ENCODE data around the gene KLHL2. TPM values are rescaled to one million over a fixed set of nuclear protein-coding genes. Genes with fewer than 3 reads are reported as not detected.

Gene KLHL2
- total RNA-seq, 1 donor: 16.4 TPM

GRCh38 chr4:165191814-165192499 lies 15.4 kb upstream of the KLHL2 start:
- no peak for TF ChIP-seq CTCF (IDR thresholded peaks at IDR 0.05; ENCODE audit: insufficient read depth, low read depth, low read length)
- no peak overlapping the region for H3K4me3 ChIP-seq (ENCODE audit: low read depth, low read length)

DNA sequence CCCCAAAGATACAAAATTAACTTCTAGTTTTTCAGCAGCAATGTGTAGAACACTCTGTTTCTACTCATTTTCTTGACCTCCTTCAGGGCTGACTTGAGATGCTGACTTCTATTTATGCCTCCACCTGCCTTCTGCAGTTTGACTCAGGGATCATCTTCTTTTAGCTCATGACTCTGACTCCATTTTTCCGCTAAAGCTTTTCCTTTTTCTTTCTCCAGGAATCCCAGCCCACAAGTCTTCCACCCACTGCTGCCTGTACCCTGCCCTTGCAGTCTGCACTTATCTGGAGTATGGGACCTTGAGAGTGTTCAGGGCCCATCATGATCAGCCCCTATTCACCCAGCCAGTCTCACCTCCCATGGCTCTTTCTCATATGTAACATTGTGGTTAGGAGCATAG lies 14.9 kb upstream of the KLHL2 start:
- no peak for DNase-seq (ENCODE audit: low read depth)
- no peak overlapping the region for H3K4me3 ChIP-seq (ENCODE audit: low read depth, low read length)
- TF ChIP-seq CTCF (IDR thresholded peaks at IDR 0.05; ENCODE audit: insufficient read depth, low read depth, low read length): no peak

More at GRCh38 chr4:165191814-165192499, 15.4 kb upstream of the KLHL2 start:
- no peak for DNase-seq (ENCODE audit: low read depth)

DNA sequence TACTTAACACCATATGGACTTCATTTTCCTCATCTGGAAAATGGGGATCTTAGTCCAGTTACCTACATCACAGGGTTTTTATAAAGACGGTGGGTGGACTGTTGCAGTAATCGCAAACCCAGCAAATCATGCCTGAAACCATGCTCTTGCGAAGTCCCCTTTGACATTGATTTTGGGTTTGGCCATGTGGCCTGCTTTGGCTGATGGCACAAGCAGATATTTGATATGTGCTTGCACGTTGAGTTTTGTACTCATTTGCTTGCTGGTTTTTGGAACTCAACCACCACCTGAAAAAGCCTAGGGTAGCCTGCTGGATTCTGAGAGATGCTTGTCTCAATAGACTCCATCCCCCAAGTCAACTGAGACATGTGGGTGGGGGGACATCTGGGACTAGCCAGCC lies 14.4 kb upstream of the KLHL2 start:
- DNase-seq (ENCODE audit: low read depth): no peak
- H3K4me3 ChIP-seq (ENCODE audit: low read depth, low read length): no peak overlapping the region
- no peak for TF ChIP-seq CTCF (IDR thresholded peaks at IDR 0.05; ENCODE audit: insufficient read depth, low read depth, low read length)

DNA sequence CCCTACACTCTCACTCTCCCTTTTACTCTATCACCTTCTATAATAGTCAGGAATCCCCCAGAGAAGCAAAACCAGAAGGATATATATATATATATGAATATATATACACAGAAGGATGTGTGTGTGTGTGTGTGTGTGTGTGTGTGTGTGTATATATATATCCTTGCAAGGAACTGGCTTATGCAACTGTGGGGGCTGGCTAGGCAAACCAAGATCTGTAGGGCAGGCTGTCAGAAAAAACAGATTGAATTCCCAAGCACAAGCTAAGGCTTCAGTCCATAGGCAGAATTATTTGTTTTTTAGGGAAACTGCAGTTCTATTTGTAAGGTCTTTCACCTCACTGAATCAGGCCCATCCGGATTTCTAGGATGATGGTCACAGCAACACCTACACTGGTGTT lies 13.0 kb upstream of the KLHL2 start:
- TF ChIP-seq CTCF (IDR thresholded peaks at IDR 0.05; ENCODE audit: insufficient read depth, low read depth, low read length): no peak
- H3K4me3 ChIP-seq (ENCODE audit: low read depth, low read length): no peak overlapping the region
- DNase-seq (ENCODE audit: low read depth): no peak

- no peak overlapping the region for H3K4me3 ChIP-seq (ENCODE audit: low read depth, low read length)
- DNase-seq (ENCODE audit: low read depth): no peak
- TF ChIP-seq CTCF (IDR thresholded peaks at IDR 0.05; ENCODE audit: insufficient read depth, low read depth, low read length): no peak
These were observed 9.0 kb upstream of the KLHL2 start for GRCh38 chr4:165198329-165198728.

DNA sequence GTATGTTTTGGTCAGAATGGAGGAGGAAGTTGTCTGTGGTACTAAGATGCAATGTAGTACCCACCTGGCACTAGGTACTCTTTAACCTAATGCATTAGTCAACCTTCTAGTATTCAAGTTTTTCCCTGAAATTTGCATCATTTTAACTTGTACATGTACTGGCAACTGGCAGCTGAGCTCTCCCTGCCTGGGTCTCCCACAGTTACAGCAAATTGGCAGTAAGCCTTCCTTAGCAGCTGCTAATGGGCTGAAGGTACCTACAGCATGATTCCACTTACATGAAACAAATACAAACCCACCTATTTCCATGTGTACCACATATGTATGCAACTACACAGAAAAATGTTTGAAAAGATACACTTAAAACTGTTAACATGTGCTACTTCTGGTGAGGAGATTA lies 8.1 kb upstream of the KLHL2 start:
- no peak for TF ChIP-seq CTCF (IDR thresholded peaks at IDR 0.05; ENCODE audit: insufficient read depth, low read depth, low read length)
- DNase-seq (ENCODE audit: low read depth): no peak
- H3K4me3 ChIP-seq (ENCODE audit: low read depth, low read length): no peak overlapping the region

GRCh38 chr4:165199722-165200121 lies 7.6 kb upstream of the KLHL2 start:
- H3K4me3 ChIP-seq (ENCODE audit: low read depth, low read length): no peak overlapping the region
- no peak for TF ChIP-seq CTCF (IDR thresholded peaks at IDR 0.05; ENCODE audit: insufficient read depth, low read depth, low read length)
- no peak for DNase-seq (ENCODE audit: low read depth)

Measured in fibroblast of villous mesenchyme (primary cell).